Activated T-helper 1 cell treated with anti-CD3 and anti-CD28 coated beads, Interleukin-12 subunit alpha, Interleukin-12 subunit beta, Interleukin-2, Interleukin-4 antibody, amounts not matched to agents 30 ng/mL and 10 ng/mL and 1 ng/mL, durations not matched to agents 14 hours and 24 hours and 36 hours (primary cell): Measurements from ENCODE around the gene NPHP4. TPM values are rescaled to one million over a fixed set of nuclear protein-coding genes. Genes with fewer than 3 reads are reported as not detected.
A peak's percentile ranks its signal among the peaks of the same experiment; 100 is the strongest.

Source experiments
- DNase-seq: peaks from one replicate; pipeline ENCODE4 v3.0.0; 2021; ENCODE audit warnings: low spot score
- H3K27ac Mint-ChIP-seq: one replicate; pipeline ENCODE4 v1.8.0; 2021; ENCODE audit warnings: mild to moderate bottlenecking, mixed read lengths
- H3K27me3 Mint-ChIP-seq: one replicate; pipeline ENCODE4 v1.8.0; 2022; ENCODE audit warnings: mild to moderate bottlenecking, moderate library complexity, mixed read lengths; ENCODE audit not compliant: insufficient read depth
- H3K36me3 Mint-ChIP-seq: one replicate; pipeline ENCODE4 v1.8.0; 2021; ENCODE audit warnings: low read depth, mixed read lengths
- H3K4me1 Mint-ChIP-seq: one replicate; pipeline ENCODE4 v1.8.0; 2021; ENCODE audit warnings: low read depth, mixed read lengths
- H3K4me3 Mint-ChIP-seq: one replicate; pipeline ENCODE4 v1.8.0; 2021; ENCODE audit warnings: mild to moderate bottlenecking, moderate library complexity, mixed read lengths
- H3K9me3 Mint-ChIP-seq: one replicate; pipeline ENCODE4 v1.8.0; 2021; ENCODE audit warnings: mixed read lengths
- intact Hi-C: fragments of 100-400 bp; cut with micrococcal nuclease; formaldehyde crosslinking; loops from one replicate; pipeline ENCODE4 v1.15.1; 2024
- total RNA-seq: library from RNA; stranded (reverse); gene quantifications from 2 replicates; pipeline ENCODE4 v1.2.3, GENCODE V29; 2022

NPHP4 gene
- total RNA-seq, 1 donor from 2014 or later = 18.3 TPM

GRCh38 chr1:5989286-5989605 lies 3.0 kb downstream of the NPHP4 start:
- Mint-ChIP-seq H3K9me3 (no peaks in the 10 kb centered on the region), H3K4me3 (no peak overlapping the region), H3K36me3 (peaks cover 6% of the 10 kb centered on the region), H3K27me3 (no peaks in the 10 kb centered on the region), H3K27ac (no peak overlapping the region), H3K4me1 (peaks cover 26% of the 10 kb centered on the region)
- intact Hi-C loops = no loop called here
- no peak for DNase-seq

GRCh38 chr1:5988596-5989285 lies 3.5 kb downstream of the NPHP4 start:
- H3K27ac Mint-ChIP-seq = no peak overlapping the region
- peaks cover 6% of the 10 kb centered on the region for H3K36me3 Mint-ChIP-seq
- H3K9me3 Mint-ChIP-seq = no peaks in the 10 kb centered on the region
- no peak for DNase-seq
- no peak overlapping the region for H3K4me3 Mint-ChIP-seq
- H3K4me1 Mint-ChIP-seq = peaks cover 22% of the 10 kb centered on the region
- intact Hi-C loops = no loop called here
- H3K27me3 Mint-ChIP-seq = no peaks in the 10 kb centered on the region

GRCh38 chr1:5986018-5986417 lies 6.2 kb downstream of the NPHP4 start:
- no peak for DNase-seq
- Mint-ChIP-seq H3K9me3 (no peaks in the 10 kb centered on the region), H3K27ac (no peak overlapping the region), H3K27me3 (no peaks in the 10 kb centered on the region), H3K4me1 (peaks cover 45% of the 10 kb centered on the region), H3K4me3 (no peak overlapping the region), H3K36me3 (peaks cover 14% of the 10 kb centered on the region)
- intact Hi-C loops = no loop called here

GRCh38 chr1:5985250-5985649 lies 7.0 kb downstream of the NPHP4 start:
- Mint-ChIP-seq H3K4me1 (peaks cover 46% of the 10 kb centered on the region), H3K27me3 (no peaks in the 10 kb centered on the region), H3K27ac (no peak overlapping the region), H3K4me3 (no peak overlapping the region), H3K9me3 (no peaks in the 10 kb centered on the region), H3K36me3 (peaks cover 16% of the 10 kb centered on the region)
- intact Hi-C loops = no loop called here
- no peak for DNase-seq

- Mint-ChIP-seq H3K4me3 (no peak overlapping the region), H3K4me1 (peaks cover 45% of the 10 kb centered on the region), H3K27ac (no peak overlapping the region), H3K36me3 (peaks cover 17% of the 10 kb centered on the region), H3K9me3 (no peaks in the 10 kb centered on the region), H3K27me3 (no peaks in the 10 kb centered on the region)
- DNase-seq = no peak
- intact Hi-C loops = no loop called here
Observed at GRCh38 chr1:5983361-5984103, 8.7 kb downstream of the NPHP4 start.

GRCh38 chr1:5982868-5983267 lies 9.4 kb downstream of the NPHP4 start:
- no peaks in the 10 kb centered on the region for H3K9me3 Mint-ChIP-seq
- intact Hi-C loops = no loop called here
- H3K27ac Mint-ChIP-seq = no peak overlapping the region
- H3K27me3 Mint-ChIP-seq = no peaks in the 10 kb centered on the region
- H3K36me3 Mint-ChIP-seq = peaks cover 17% of the 10 kb centered on the region
- no peak overlapping the region for H3K4me3 Mint-ChIP-seq
- H3K4me1 Mint-ChIP-seq = peaks cover 42% of the 10 kb centered on the region
- DNase-seq = no peak

- no peaks in the 10 kb centered on the region for H3K9me3 Mint-ChIP-seq
- H3K36me3 Mint-ChIP-seq = peaks cover 20% of the 10 kb centered on the region
- H3K27me3 Mint-ChIP-seq = no peaks in the 10 kb centered on the region
- intact Hi-C loops = no loop called here
- H3K4me1 Mint-ChIP-seq = peaks cover 39% of the 10 kb centered on the region
- no peak overlapping the region for H3K27ac Mint-ChIP-seq
- H3K4me3 Mint-ChIP-seq = no peak overlapping the region
- no peak for DNase-seq
Observed at GRCh38 chr1:5982276-5982675, 9.9 kb downstream of the NPHP4 start.

- no peak for DNase-seq
- peaks cover 39% of the 10 kb centered on the region for H3K4me1 Mint-ChIP-seq
- peak overlapping the region; percentile 5 for H3K27ac Mint-ChIP-seq
- intact Hi-C loops = no loop called here
- no peaks in the 10 kb centered on the region for H3K9me3 Mint-ChIP-seq
- H3K36me3 Mint-ChIP-seq = peaks cover 20% of the 10 kb centered on the region
- no peak overlapping the region for H3K4me3 Mint-ChIP-seq
- H3K27me3 Mint-ChIP-seq = no peaks in the 10 kb centered on the region
Observed at GRCh38 chr1:5981009-5981380, 11.2 kb downstream of the NPHP4 start.

- H3K4me1 Mint-ChIP-seq = peaks cover 44% of the 10 kb centered on the region
- intact Hi-C loops = no loop called here
- H3K36me3 Mint-ChIP-seq = peaks cover 16% of the 10 kb centered on the region
- no peaks in the 10 kb centered on the region for H3K9me3 Mint-ChIP-seq
- H3K27me3 Mint-ChIP-seq = no peaks in the 10 kb centered on the region
- H3K27ac Mint-ChIP-seq = no peak overlapping the region
- no peak overlapping the region for H3K4me3 Mint-ChIP-seq
- no peak for DNase-seq
Observed at GRCh38 chr1:5980314-5981008, 11.8 kb downstream of the NPHP4 start.

- Mint-ChIP-seq H3K4me3 (no peak overlapping the region), H3K9me3 (no peaks in the 10 kb centered on the region), H3K27me3 (no peaks in the 10 kb centered on the region), H3K36me3 (peaks cover 19% of the 10 kb centered on the region), H3K27ac (no peak overlapping the region), H3K4me1 (peaks cover 50% of the 10 kb centered on the region)
- intact Hi-C loops = loop anchor here (5.0 kb wide), 1 partner anchor 342 kb away; no protein-coding TSS in a partner anchor
- DNase-seq = no peak
Observed at GRCh38 chr1:5979536-5980313, 12.5 kb downstream of the NPHP4 start.

- Mint-ChIP-seq H3K9me3 (no peaks in the 10 kb centered on the region), H3K27ac (no peak overlapping the region), H3K4me1 (peaks cover 47% of the 10 kb centered on the region), H3K27me3 (no peaks in the 10 kb centered on the region), H3K4me3 (no peak overlapping the region), H3K36me3 (peaks cover 19% of the 10 kb centered on the region)
- no peak for DNase-seq
- intact Hi-C loops = loop anchor here (5.0 kb wide), 1 partner anchor 341 kb away; no protein-coding TSS in a partner anchor
Observed at GRCh38 chr1:5978452-5978851, 13.8 kb downstream of the NPHP4 start.

GRCh38 chr1:5977494-5978444 lies 14.5 kb downstream of the NPHP4 start:
- no peak for DNase-seq
- intact Hi-C loops = loop anchor here (5.0 kb wide), 1 partner anchor 340 kb away; no protein-coding TSS in a partner anchor
- Mint-ChIP-seq H3K36me3 (peaks cover 14% of the 10 kb centered on the region), H3K27me3 (no peaks in the 10 kb centered on the region), H3K4me1 (peaks cover 41% of the 10 kb centered on the region), H3K27ac (peak overlapping the region; percentile 71), H3K9me3 (no peaks in the 10 kb centered on the region), H3K4me3 (no peak overlapping the region)
